Smooth muscle cell (in vitro differentiated cells): ENCODE results near the gene EPO. TPM values are rescaled to one million over a fixed set of nuclear protein-coding genes. Genes with fewer than 3 reads are reported as not detected.

Source experiments
- DNase-seq: peaks from one replicate; lab custom pipeline; 2025; ENCODE audit not compliant: unreplicated experiment; lab: John Stamatoyannopoulos, UW
- H2AFZ ChIP-seq: fragments of 200-600 bp; sonication (generic); 2 replicates; pipeline ENCODE4 v1.6.0; 2016; ENCODE audit warnings: antibody characterized with exemption, low read depth, mild to moderate bottlenecking
- H3F3A ChIP-seq: fragments of 200-600 bp; sonication (generic); 2 replicates; pipeline ENCODE4 v1.6.0; 2017; ENCODE audit warnings: antibody characterized with exemption, low read depth
- H3K27ac ChIP-seq: fragments of 200-600 bp; sonication (generic); 2 replicates; pipeline ENCODE4 v1.5.1; 2016; ENCODE audit warnings: low read depth, mild to moderate bottlenecking
- H3K27me3 ChIP-seq: fragments of 200-600 bp; sonication (generic); 2 replicates; pipeline ENCODE4 v1.6.1; 2016; ENCODE audit warnings: low read depth, mild to moderate bottlenecking
- H3K36me3 ChIP-seq: fragments of 200-600 bp; sonication (generic); 2 replicates; pipeline ENCODE4 v1.5.1; 2016; ENCODE audit warnings: low read depth
- H3K4me1 ChIP-seq: fragments of 200-600 bp; sonication (generic); 2 replicates; pipeline ENCODE4 v1.5.1; 2016; ENCODE audit warnings: low read depth
- H3K4me2 ChIP-seq: fragments of 200-600 bp; sonication (generic); 2 replicates; pipeline ENCODE4 v1.6.0; 2016; ENCODE audit warnings: mild to moderate bottlenecking
- H3K4me3 ChIP-seq: fragments of 200-600 bp; sonication (generic); 2 replicates; pipeline ENCODE4 v1.5.1; 2016; ENCODE audit warnings: mild to moderate bottlenecking
- H3K79me2 ChIP-seq: fragments of 200-600 bp; sonication (generic); 2 replicates; pipeline ENCODE4 v1.6.0; 2016; ENCODE audit warnings: low read depth, mild to moderate bottlenecking
- H3K9ac ChIP-seq: fragments of 200-600 bp; sonication (generic); 2 replicates; pipeline ENCODE4 v1.6.0; 2016; ENCODE audit warnings: low read depth
- H3K9me3 ChIP-seq: fragments of 200-600 bp; sonication (generic); replicated peaks from 2 replicates; pipeline ENCODE4 v1.5.1; 2016; ENCODE audit warnings: low read depth
- H4K20me1 ChIP-seq: fragments of 200-600 bp; sonication (generic); 2 replicates; pipeline ENCODE4 v1.6.0; 2016; ENCODE audit warnings: low read depth
- CTCF ChIP-seq: fragments of 200-600 bp; sonication (generic); IDR thresholded peaks from 2 replicates; pipeline ENCODE4 v1.5.1; 2017; ENCODE audit warnings: borderline replicate concordance, mild to moderate bottlenecking, antibody characterized with exemption; ENCODE audit not compliant: insufficient read depth, poor library complexity, severe bottlenecking
- WGBS: methylation state at CpG from one replicate; pipeline ENCODE4 v1.1.7; 2016; ENCODE audit warnings: low lambda C conversion rate; 5-methylcytosine and 5-hydroxymethylcytosine counted together
- polyA plus RNA-seq: library from polyadenylated mRNA; unstranded; fragments of >200 nt; fragmentation: Nextera tagmentation; extraction: Ambion mirVana; gene quantifications from 2 replicates; pipeline ENCODE4 v1.2.1, GENCODE V29; 2016
- total RNA-seq: library from RNA; depleted of rRNA; stranded (reverse); fragments of >200 nt; gene quantifications from 2 replicates; pipeline ENCODE4 v1.2.3, GENCODE V29; 2014

The EPO gene
- total and polyA plus RNA-seq, 2 experiments from 2014 or later: not detected

- WGBS: 92% methylated on average over 18 of the region's 18 CpGs
Measured at GRCh38 chr7:100680576-100681271, 39.5 kb upstream of the EPO start.

GRCh38 chr7:100681491-100682227, 38.6 kb upstream of the EPO start:
- no peak for DNase-seq
- no peaks in the 10 kb centered on the region for H3K9me3 ChIP-seq
- H3K79me2 ChIP-seq: peaks cover 3% of the 10 kb centered on the region
- no peaks in the 10 kb centered on the region for H3K36me3 ChIP-seq
- peaks cover 62% of the 10 kb centered on the region for H4K20me1 ChIP-seq
- 93% methylated on average over 29 of the region's 29 CpGs for WGBS
- H3K4me1 ChIP-seq: no peaks in the 10 kb centered on the region
- no peaks in the 10 kb centered on the region for H3K27me3 ChIP-seq
- no peak overlapping the region for H3K27ac ChIP-seq
- H2AFZ ChIP-seq: no peak overlapping the region
- peaks cover 3% of the 10 kb centered on the region for H3F3A ChIP-seq
- no peak overlapping the region for H3K9ac ChIP-seq
- H3K4me2 ChIP-seq: no peak overlapping the region
- H3K4me3 ChIP-seq: no peak overlapping the region
- no peak for TF ChIP-seq CTCF

More at GRCh38 chr7:100680576-100681271, 39.5 kb upstream of the EPO start:
- Histone ChIP-seq H3K4me2 (no peak overlapping the region), H3K27me3 (no peaks in the 10 kb centered on the region), H3K79me2 (peaks cover 13% of the 10 kb centered on the region), H4K20me1 (peaks cover 72% of the 10 kb centered on the region), H3F3A (peaks cover 7% of the 10 kb centered on the region), H3K27ac (no peak overlapping the region), H3K9me3 (no peaks in the 10 kb centered on the region), H3K9ac (no peak overlapping the region), H3K4me1 (no peaks in the 10 kb centered on the region), H3K4me3 (no peak overlapping the region), H2AFZ (no peak overlapping the region), H3K36me3 (no peaks in the 10 kb centered on the region)
- no peak for DNase-seq
- TF ChIP-seq CTCF: no peak

- Histone ChIP-seq H3K4me2 (no peak overlapping the region), H3K9ac (no peak overlapping the region), H3K9me3 (no peaks in the 10 kb centered on the region), H3K27ac (no peak overlapping the region), H3K27me3 (no peaks in the 10 kb centered on the region), H3K79me2 (no peaks in the 10 kb centered on the region), H3K36me3 (no peaks in the 10 kb centered on the region), H3K4me3 (no peak overlapping the region), H3K4me1 (no peaks in the 10 kb centered on the region), H3F3A (no peaks in the 10 kb centered on the region), H2AFZ (no peak overlapping the region), H4K20me1 (peaks cover 60% of the 10 kb centered on the region)
- no peak for TF ChIP-seq CTCF
- WGBS: 72% methylated on average over 18 of the region's 25 CpGs
- no peak for DNase-seq
Measured at GRCh38 chr7:100682228-100682741, 38.0 kb upstream of the EPO start.
